Smooth muscle cell (in vitro differentiated cells): ENCODE results near the gene GALNT17. TPM values are rescaled to one million over a fixed set of nuclear protein-coding genes. Genes with fewer than 3 reads are reported as not detected.

Experiments used
- DNase-seq: peaks from one replicate; lab custom pipeline; 2025; ENCODE audit not compliant: unreplicated experiment; lab: John Stamatoyannopoulos, UW
- H2AFZ ChIP-seq: fragments of 200-600 bp; sonication (generic); 2 replicates; pipeline ENCODE4 v1.6.0; 2016; ENCODE audit warnings: antibody characterized with exemption, low read depth, mild to moderate bottlenecking
- H3F3A ChIP-seq: fragments of 200-600 bp; sonication (generic); 2 replicates; pipeline ENCODE4 v1.6.0; 2017; ENCODE audit warnings: antibody characterized with exemption, low read depth
- H3K27ac ChIP-seq: fragments of 200-600 bp; sonication (generic); 2 replicates; pipeline ENCODE4 v1.5.1; 2016; ENCODE audit warnings: low read depth, mild to moderate bottlenecking
- H3K27me3 ChIP-seq: fragments of 200-600 bp; sonication (generic); 2 replicates; pipeline ENCODE4 v1.6.1; 2016; ENCODE audit warnings: low read depth, mild to moderate bottlenecking
- H3K36me3 ChIP-seq: fragments of 200-600 bp; sonication (generic); 2 replicates; pipeline ENCODE4 v1.5.1; 2016; ENCODE audit warnings: low read depth
- H3K4me1 ChIP-seq: fragments of 200-600 bp; sonication (generic); 2 replicates; pipeline ENCODE4 v1.5.1; 2016; ENCODE audit warnings: low read depth
- H3K4me2 ChIP-seq: fragments of 200-600 bp; sonication (generic); 2 replicates; pipeline ENCODE4 v1.6.0; 2016; ENCODE audit warnings: mild to moderate bottlenecking
- H3K4me3 ChIP-seq: fragments of 200-600 bp; sonication (generic); 2 replicates; pipeline ENCODE4 v1.5.1; 2016; ENCODE audit warnings: mild to moderate bottlenecking
- H3K79me2 ChIP-seq: fragments of 200-600 bp; sonication (generic); 2 replicates; pipeline ENCODE4 v1.6.0; 2016; ENCODE audit warnings: low read depth, mild to moderate bottlenecking
- H3K9ac ChIP-seq: fragments of 200-600 bp; sonication (generic); 2 replicates; pipeline ENCODE4 v1.6.0; 2016; ENCODE audit warnings: low read depth
- H3K9me3 ChIP-seq: fragments of 200-600 bp; sonication (generic); replicated peaks from 2 replicates; pipeline ENCODE4 v1.5.1; 2016; ENCODE audit warnings: low read depth
- H4K20me1 ChIP-seq: fragments of 200-600 bp; sonication (generic); 2 replicates; pipeline ENCODE4 v1.6.0; 2016; ENCODE audit warnings: low read depth
- CTCF ChIP-seq: fragments of 200-600 bp; sonication (generic); IDR thresholded peaks from 2 replicates; pipeline ENCODE4 v1.5.1; 2017; ENCODE audit warnings: borderline replicate concordance, mild to moderate bottlenecking, antibody characterized with exemption; ENCODE audit not compliant: insufficient read depth, poor library complexity, severe bottlenecking
- WGBS: methylation state at CpG from one replicate; pipeline ENCODE4 v1.1.7; 2016; ENCODE audit warnings: low lambda C conversion rate; 5-methylcytosine and 5-hydroxymethylcytosine counted together
- microRNA-seq: library from miRNA; unstranded; fragments of <30 nt; microRNA quantifications from one replicate; pipeline ENCODE4, GENCODE V29; 2016; ENCODE audit warnings: borderline number of aligned reads
- polyA plus RNA-seq: library from polyadenylated mRNA; unstranded; fragments of >200 nt; fragmentation: Nextera tagmentation; extraction: Ambion mirVana; gene quantifications from 2 replicates; pipeline ENCODE4 v1.2.1, GENCODE V29; 2016
- small RNA-seq: library from RNA; depleted of rRNA; stranded (forward); fragments of <200 nt; gene quantifications from one replicate; pipeline ENCODE3, GENCODE V24; 2014
- total RNA-seq: library from RNA; depleted of rRNA; stranded (reverse); fragments of >200 nt; gene quantifications from 2 replicates; pipeline ENCODE4 v1.2.3, GENCODE V29; 2014

The GALNT17 gene
- total and polyA plus RNA-seq, 2 experiments from 2014 or later = 0.38 to 0.45 TPM

DNA sequence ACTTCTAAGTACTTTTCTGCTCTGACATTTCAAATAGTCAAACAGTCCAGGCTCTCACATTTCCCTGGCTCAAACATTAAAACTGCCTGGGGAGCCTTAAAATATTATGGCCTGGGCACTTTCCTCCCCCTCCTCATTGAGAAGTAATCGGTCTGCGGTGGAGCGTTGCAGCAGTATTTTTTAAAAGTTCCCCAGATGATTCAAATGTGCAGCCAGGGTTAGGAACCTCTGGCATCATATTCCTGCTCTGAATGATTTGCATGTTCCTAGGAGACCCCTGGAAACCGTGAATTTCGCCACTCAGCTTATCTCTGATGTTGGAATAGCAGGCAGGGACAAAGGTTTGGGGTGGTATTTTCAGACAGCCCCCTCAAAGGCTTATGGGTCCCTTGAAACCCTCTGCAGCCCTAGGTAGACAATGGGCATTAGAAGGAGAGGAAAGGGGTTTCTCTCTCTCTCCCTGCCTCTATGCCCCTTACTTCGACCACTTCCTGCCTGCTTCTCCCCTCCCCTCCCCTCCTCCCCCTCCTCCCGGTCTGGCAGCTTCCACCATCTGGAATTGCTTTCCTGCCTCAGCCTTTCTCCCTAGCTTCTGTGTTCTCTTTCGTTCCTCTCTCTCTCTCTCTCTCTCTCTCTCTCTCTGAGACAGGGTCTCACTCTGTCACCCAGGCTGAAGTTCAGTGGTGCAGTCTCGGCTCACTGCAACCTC is 622.2 kb downstream of the GALNT17 start:
- Histone ChIP-seq H3K36me3 (no peaks in the 10 kb centered on the region), H2AFZ (no peak overlapping the region), H3K27ac (no peak overlapping the region), H3K4me3 (no peak overlapping the region), H3K4me2 (no peak overlapping the region), H3F3A (no peaks in the 10 kb centered on the region), H3K4me1 (no peaks in the 10 kb centered on the region), H3K9me3 (no peaks in the 10 kb centered on the region), H3K9ac (no peak overlapping the region), H3K27me3 (peaks cover 25% of the 10 kb centered on the region), H3K79me2 (no peaks in the 10 kb centered on the region), H4K20me1 (no peaks in the 10 kb centered on the region)
- 87% methylated on average over 6 of the region's 9 CpGs for WGBS
- no peak for TF ChIP-seq CTCF
- no peak for DNase-seq

DNA sequence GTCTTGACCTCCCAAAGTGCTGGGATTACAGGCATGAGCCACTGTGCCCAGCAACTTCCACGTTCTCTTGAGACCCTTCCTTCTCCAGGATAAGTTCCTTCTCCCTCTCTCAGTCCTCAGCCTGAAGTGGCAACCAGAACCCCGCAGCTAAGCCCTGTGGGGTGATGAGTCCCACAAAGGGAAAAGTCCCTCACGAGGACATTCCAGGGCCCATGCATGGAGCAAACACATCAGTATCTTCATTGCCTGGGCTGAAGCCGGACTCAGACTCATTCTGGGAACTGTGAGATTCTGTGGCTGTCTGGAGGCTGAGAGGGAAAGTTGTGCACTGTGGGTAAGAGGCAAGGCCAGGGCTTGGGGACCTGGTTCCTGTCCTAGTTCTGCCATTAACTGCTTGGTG is 622.9 kb downstream of the GALNT17 start:
- no peak overlapping the region for H3K4me3 ChIP-seq
- H3K79me2 ChIP-seq = no peaks in the 10 kb centered on the region

DNA sequence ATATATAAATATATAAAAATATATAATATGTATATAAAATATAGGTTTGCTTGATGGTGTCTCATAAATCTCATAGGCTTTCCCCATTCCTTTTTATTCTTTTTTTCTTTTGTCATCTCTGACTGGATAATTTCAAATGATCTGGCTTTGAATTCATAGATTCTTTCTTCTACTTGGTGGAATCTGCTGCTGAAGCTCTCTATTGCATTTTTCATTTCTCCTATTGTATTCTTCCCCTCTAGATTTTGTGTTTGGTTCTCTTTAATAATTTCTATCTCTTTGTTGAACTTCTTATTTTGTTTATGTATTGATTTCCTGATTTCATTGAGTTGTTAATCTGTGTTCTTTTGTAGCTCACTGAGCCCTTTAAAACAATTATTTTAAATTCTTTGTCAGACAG is 629.4 kb downstream of the GALNT17 start:
- Histone ChIP-seq H2AFZ (no peak overlapping the region), H3K4me3 (no peak overlapping the region), H3F3A (no peaks in the 10 kb centered on the region), H3K4me1 (no peaks in the 10 kb centered on the region), H3K27ac (no peak overlapping the region), H3K27me3 (no peaks in the 10 kb centered on the region), H3K79me2 (no peaks in the 10 kb centered on the region), H3K36me3 (no peaks in the 10 kb centered on the region), H3K9ac (no peak overlapping the region), H3K4me2 (no peak overlapping the region), H4K20me1 (no peaks in the 10 kb centered on the region), H3K9me3 (no peaks in the 10 kb centered on the region)
- no peak for TF ChIP-seq CTCF
- DNase-seq = no peak

More for the DNA sequence above, 622.9 kb downstream of the GALNT17 start:
- 91% methylated on average over 4 of the region's 4 CpGs for WGBS
- H3K27me3 ChIP-seq = peaks cover 25% of the 10 kb centered on the region
- H3K4me2 ChIP-seq = no peak overlapping the region
- TF ChIP-seq CTCF = no peak
- no peaks in the 10 kb centered on the region for H4K20me1 ChIP-seq
- H3K9me3 ChIP-seq = no peaks in the 10 kb centered on the region
- H3K36me3 ChIP-seq = no peaks in the 10 kb centered on the region
- no peak for DNase-seq
- no peaks in the 10 kb centered on the region for H3F3A ChIP-seq
- H3K9ac ChIP-seq = no peak overlapping the region
- no peak overlapping the region for H3K27ac ChIP-seq
- no peaks in the 10 kb centered on the region for H3K4me1 ChIP-seq
- no peak overlapping the region for H2AFZ ChIP-seq

Small RNAs within 50 kb of the gene (microRNA-seq; reads per million reads assigned to microRNA genes)
- gene MIR3914-1 (not detected), gene MIR3914-2 (not detected)

Small RNAs within 50 kb of the gene (small RNA-seq; reads per million reads assigned to genes)
- gene MIR3914-1 (not detected), gene RN7SKP75 (not detected)
